GM21576 (cell line): ENCODE measurements around the gene PLGRKT.
"Not testable (repeated sequence)": the region's sequence is repeated elsewhere in the genome, so short reads cannot be mapped to it uniquely, and the experiment has no call there.

Experiments used
- ATAC-seq: cut with Tn5 transposase; IDR thresholded peaks from one replicate; pipeline ENCODE4 v1.9.1; 2021; ENCODE audit warnings: mild to moderate bottlenecking, moderate library complexity; ENCODE audit not compliant: unreplicated experiment

The PLGRKT gene

GRCh38 chr9:5433328-5433727 lies 4.4 kb downstream of the PLGRKT start:
- not testable (repeated sequence) for ATAC-seq

DNA sequence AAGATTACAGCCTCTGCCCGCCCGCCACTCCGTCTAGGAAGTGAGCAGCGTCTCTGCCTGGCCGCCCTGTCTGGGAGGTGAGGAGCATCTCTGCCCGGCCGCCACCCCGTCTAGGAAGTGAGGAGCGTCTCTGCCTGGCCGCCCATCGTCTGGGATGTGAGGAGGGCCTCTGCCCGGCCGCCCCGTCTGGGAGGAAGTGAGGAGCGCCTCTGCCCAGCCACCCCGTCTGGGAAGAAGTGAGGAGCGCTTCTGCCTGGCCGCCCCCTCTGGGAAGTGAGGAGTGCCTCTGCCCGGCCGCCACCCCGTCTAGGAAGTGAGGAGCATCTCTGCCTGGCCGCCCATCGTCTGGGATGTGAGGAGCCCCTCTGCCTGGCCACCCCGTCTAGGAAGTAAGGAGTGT lies 4.8 kb downstream of the PLGRKT start:
- ATAC-seq, result not testable (repeated sequence)

DNA sequence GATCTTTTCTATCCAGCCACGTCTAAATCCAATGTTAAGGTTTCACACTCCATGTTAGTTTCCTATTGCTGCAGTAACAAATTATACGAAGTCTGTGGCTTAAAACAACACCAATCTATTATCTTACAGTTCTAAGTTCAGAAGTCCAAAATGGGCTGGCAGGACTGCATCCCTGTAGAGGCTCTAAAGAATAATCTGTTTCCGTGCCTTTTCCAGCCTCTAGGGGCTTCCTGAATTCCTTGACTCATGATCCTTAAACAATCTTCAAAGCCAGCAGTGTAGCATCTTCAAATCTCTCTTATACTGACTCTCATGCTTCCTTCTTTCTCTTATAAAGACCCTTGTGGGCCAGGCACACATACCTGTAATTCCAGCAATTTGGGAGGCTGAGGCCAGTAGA lies 6.8 kb downstream of the PLGRKT start:
- ATAC-seq, result no peak

DNA sequence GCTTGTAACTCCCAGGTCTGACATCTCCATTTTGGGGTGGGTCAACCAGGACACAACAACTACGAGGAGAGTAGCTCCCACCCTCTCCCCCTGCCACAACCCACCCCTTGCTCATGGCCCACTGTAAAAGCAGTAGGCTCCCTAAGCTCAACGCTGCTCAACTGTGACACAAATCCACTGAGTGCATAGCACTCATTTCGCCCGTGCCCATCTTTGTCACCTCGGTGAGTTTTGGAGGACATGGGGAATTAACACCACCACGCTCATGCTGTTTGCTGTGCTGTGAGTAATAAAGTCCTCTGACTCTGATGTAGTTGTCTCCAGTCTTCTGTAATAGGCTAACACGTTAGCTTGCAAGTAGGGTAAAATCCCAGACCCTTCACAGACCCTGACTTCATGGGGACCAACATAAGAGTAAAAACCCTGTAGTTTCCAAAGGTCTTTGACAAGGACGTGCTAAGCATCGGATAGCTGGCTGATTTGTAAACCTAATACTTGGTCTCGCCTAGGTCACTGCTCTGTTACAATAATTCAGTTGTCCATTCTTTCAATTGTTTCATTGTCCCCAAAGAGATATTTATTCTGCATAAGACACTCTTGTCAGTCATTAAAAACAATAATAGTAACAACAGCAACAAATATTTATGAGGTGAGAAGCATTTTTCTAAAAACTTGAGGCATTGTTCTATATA lies 7.7 kb downstream of the PLGRKT start:
- no peak for ATAC-seq

DNA sequence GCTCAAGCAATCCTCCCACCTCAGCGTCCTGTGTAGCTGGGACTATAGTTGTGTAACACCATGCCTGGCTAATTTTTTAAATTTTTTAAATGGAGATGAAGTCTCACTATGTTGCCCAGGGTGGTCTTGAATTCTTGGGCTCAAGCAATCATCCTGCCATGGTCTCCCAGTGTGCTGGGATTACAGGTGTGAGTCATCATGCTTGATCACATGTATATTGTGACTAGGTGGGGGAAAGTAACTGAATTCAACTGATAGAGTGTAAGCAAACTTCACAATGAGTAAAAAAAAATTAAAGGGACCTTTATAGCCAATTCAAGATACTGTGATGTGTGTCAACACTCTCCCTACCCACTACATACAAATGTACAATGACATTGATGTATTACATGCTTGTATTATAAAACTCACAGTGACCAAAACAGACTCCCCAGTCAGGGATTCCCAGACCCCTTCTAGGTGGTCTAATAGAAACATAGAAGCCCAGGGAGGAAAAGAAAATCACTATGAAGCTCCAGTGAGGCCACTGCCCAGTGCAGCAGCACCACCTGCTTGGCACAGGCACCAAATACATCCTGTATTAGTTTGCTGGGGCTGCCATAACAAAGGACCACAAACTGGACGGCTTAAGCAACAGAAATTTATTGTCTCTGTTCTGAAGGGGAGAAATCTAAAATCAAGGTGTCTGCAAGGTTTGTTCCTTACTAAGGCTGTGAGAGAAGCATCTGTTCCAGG lies 8.8 kb downstream of the PLGRKT start:
- ATAC-seq, result no peak

- no peak for ATAC-seq
These were observed 9.6 kb downstream of the PLGRKT start for GRCh38 chr9:5428172-5428571.

GRCh38 chr9:5427005-5427404 lies 10.7 kb downstream of the PLGRKT start:
- ATAC-seq, result no peak

DNA sequence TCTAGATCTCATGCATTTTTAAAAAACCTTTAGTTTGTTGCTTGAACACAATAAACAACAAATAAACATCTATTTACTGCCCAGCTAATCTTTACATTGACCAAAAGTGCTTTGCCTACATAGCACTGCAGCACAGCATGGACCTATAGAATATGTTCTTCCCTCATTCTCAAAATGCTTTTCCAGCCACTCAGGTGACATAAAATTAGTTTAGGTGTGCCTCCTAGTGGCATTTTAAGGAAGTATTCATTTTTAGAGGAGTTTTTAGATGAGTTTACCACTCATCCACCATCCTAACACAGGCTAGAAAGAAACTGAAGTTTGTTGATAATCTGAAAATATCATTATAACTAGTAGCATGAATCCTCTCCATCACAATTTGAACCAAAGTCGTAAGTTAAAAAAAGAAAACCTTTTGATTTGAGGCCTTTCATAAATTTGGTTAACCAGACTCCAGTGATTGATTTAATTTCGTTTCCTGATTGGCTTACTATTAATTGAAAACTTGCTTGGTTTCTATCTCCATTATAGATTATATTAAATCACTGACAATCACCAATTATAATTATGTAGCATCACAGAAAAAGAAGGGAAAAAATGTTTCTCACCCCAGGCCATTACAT lies 12.6 kb downstream of the PLGRKT start:
- no peak for ATAC-seq

DNA sequence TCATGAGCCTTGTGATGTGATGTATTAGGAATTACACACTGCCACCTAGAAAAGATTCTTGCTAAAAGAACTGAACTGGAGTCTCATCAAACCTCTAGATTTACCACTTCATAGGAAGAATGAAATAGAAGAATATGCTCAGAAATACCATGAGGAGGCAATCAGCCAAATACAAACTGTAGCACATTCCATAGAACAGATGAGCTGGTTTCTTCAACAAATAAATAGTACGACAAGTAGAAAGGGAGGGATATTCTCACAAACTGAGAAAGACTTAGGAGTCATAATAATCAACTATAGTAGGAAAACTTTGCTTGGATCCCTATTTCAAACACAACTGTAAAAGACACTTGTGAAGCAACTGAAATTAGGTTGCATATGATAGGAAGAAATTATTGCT lies 15.4 kb downstream of the PLGRKT start:
- no peak for ATAC-seq

DNA sequence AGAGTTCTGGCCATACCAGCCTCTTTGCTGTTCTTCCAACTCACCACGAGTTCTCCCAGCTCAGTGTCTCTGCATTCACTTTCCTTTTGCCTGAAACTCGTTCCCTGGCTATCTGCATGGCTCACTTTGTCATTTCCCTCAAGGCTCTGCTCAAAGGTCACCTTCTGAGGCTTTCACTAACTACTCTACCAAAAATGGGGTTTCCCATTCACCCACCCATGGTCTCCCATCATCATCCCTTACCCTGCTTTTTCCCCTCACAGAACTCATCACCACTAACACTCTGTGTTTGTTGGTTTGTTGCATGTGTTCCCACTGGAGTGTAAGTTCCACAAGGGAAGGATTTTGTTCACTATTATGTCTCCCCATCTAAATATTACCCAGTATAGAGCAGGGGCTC lies 16.6 kb downstream of the PLGRKT start:
- ATAC-seq, result no peak

DNA sequence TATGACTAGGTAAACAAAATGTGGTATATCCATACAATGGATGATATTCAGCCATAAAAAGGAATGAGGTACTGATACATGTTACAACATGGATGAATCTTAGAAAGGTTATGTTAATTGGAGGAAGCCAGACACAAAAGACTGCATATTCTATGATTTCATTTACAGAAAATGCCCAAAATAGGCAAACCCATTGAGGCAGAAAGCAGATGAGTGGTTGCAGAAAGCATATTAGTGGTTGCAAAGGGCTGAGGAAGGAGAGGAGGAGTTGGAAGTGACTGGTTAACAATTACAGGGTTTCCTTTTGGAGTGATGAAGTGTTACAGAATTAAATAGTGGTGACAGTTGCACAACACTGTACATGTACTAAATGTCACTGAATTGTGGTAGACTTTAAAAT lies 17.7 kb downstream of the PLGRKT start:
- ATAC-seq, result no peak

DNA sequence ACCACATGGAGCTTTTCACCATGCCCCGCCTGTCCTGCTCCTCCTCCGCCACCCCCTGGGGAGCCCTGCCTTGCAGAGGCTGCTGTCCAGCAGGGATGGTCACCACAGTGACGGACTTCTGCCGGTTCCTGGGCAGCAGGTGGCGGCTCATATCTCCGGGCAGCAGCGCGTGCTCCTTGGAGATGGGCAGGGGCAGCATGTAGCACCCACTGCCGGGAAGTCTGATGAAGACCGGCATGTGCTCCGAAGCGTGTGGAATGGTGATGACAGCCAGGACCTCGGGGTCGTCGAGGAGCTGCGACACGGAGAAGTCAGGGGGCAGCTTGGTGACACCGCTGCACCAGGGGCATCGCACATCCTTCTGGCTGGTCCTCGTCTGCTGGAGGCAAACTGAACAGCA lies 19.2 kb downstream of the PLGRKT start:
- no peak for ATAC-seq

DNA sequence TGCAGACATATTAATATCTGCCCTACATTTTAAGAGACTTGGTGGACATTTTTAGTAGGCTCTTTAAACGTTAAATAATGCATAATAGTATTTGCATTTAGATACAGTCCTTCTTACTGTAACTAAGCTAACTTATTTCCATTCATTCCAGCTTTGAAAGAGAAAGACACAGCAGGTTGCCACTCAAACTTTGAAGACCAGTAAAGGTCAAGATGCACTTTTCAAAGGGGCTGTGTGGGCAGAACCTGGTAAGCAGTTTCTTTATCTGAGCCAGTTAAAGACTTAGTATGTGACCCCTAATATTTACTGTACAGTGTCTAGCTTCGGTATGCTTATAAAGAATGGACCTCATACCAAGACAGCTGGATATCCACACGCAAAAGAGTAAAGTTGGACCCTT lies 20.8 kb downstream of the PLGRKT start:
- no peak for ATAC-seq

DNA sequence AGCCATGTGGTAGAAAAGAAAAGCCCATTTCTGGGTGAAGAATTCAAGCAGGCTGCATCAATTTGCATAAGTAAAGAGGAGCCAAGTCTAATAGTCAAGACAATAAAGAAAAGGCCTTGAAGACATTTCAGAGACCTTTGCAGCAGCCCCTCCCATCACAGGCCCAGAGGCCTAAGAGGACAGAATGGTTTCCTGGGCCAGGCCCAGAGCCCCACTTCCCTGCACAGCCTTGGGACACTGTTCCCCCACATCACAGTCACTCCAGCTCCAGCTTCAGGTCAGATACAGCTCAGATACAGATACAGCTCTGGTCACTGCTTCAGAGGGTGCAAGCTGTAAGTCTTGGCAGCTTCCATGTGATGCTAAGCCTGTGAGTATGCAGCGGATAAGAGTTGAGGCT lies 29.1 kb downstream of the PLGRKT start:
- ATAC-seq, result no peak

DNA sequence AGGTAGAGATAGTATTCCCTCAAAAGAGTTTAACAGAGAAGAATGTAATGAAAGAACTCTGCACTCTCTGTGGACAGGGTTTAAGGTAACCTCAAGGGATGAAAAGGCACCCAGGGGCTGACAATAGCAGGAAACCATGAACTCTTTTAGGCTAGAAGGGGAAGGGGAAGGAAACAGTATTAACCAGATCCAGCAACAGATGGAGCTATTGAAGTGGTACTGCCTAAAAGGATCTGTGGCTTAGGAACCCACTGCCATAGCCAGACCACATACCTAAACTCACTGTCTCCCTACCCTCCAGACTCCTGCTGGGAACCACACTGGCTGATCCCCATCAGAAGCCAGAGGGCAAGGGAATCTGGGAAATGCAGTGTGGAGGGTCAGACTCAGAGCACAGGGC lies 35.5 kb downstream of the PLGRKT start:
- ATAC-seq, result no peak

DNA sequence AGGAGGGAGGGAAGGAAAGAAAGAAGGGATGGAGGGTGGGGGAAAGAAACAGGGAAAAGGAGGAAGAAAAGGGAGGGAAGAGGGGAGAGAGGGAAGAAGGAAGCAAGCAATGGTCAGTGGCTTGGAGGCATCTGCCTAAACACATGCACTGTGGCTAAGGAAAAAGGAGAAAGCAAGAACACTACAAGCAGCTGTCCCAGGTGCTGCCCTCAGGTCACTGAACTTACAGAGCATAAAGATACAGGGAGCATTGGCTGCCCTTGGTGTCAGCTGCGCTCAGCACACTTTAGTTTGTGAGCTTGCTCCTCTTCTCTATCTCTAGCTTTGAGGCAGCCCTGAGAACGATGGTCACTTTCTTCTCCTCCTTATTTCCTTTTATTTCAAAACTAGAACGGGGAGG lies 40.2 kb downstream of the PLGRKT start:
- not testable (repeated sequence) for ATAC-seq

GRCh38 chr9:5395428-5395827 lies 42.3 kb downstream of the PLGRKT start:
- ATAC-seq, result no peak

GRCh38 chr9:5393976-5394375 lies 43.7 kb downstream of the PLGRKT start:
- ATAC-seq, result not testable (repeated sequence)

DNA sequence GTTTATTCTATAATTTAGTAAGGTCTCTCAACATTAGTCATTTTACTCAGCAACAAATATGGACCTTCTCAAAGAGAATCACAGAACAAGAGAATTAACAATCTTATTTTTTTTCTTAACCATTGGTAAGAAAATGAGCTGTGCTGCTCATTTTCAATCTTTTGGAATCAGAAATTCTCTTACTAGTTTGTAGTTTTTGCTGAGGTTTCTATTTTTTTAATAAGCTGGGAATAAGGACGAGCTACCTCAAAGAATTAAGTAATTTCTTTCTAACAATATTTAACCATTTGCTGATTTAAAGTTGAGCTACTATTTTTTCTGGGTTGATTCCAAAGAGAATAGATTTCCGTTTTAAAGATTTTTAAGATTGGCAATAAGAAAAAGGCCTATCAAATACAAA lies 44.2 kb downstream of the PLGRKT start:
- no peak for ATAC-seq

DNA sequence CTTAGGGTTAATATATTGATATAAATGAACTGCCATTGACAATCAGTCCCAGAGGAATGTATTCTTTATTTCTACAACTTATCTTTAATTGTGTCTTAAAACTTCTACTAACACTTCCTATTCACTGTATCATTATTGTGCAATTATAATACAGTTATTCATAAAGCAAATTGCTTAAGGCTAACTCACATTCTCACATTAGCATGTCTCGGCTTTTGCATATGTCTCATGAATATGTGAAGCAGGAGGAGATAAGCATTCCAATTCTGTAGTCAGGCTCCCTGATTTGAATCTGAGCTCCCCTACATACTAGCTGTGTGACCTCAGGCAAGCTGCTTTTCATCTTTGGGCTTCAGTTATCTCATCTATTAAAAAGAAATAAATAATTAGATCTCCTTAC lies 45.4 kb downstream of the PLGRKT start:
- ATAC-seq, result no peak

GRCh38 chr9:5389109-5389732 lies 48.5 kb downstream of the PLGRKT start:
- ATAC-seq, result peak; percentile 64
